Endothelial cell of umbilical vein (primary cell): ENCODE results near the gene RHCG. TPM values are rescaled to one million over a fixed set of nuclear protein-coding genes. Genes with fewer than 3 reads are reported as not detected.

Source experiments
- BruUV-seq: library from RNA; stranded (reverse); fragments of 400-500 nt; replicated peaks from 2 replicates; lab custom pipeline; 2021; lab: Mats Ljungman, UMichigan
- CTCF ChIA-PET: fragments of 300-600, 350-600 bp; sonication (Branson Sonifier 250); formaldehyde crosslinking; loops from one replicate; lab custom pipeline; 2021; ENCODE audit warnings: antibody characterized with exemption, inconsistent platforms; lab: Charles Lee
- POLR2A ChIA-PET: fragments of 300-600, 350-600 bp; sonication (Branson Sonifier 250); formaldehyde crosslinking; loops from one replicate; lab custom pipeline; 2021; ENCODE audit warnings: antibody characterized with exemption, inconsistent platforms; lab: Charles Lee
- DNase-seq: peaks from one replicate; pipeline ENCODE4 v3.0.0-alpha.2; 2011; ENCODE audit warnings: low read depth, low spot score
- FAIRE-seq: peaks from 2 replicates; lab custom pipeline; 2011; peaks lifted over from hg19 to GRCh38; lab: Jason Lieb, UNC
- H2AFZ ChIP-seq: 2 replicates; pipeline ENCODE4 v1.6.0; 2012; ENCODE audit warnings: low read depth, low read length, control low read depth, inconsistent platforms
- H3K27ac ChIP-seq: 2 replicates; pipeline ENCODE4 v1.5.1; 2011; ENCODE audit warnings: low read depth, mild to moderate bottlenecking, control low read depth, low read length, moderate library complexity; ENCODE audit not compliant: insufficient read depth
- H3K27me3 ChIP-seq, 2 experiments: 2 replicates each; pipeline versions ENCODE4 v1.6.0 to v1.6.1; 2011; ENCODE audit warnings: low read length in 2 of 2, mixed read lengths in 1 of 2; ENCODE audit not compliant: control insufficient read depth in 2 of 2, insufficient read depth in 2 of 2
- H3K36me3 ChIP-seq, 2 experiments: 2 replicates in 1 of 2; 3 replicates in 1 of 2; pipeline ENCODE4 v1.5.1; 2011; ENCODE audit warnings: low read length in 2 of 2, mild to moderate bottlenecking in 1 of 2, moderate library complexity in 1 of 2; ENCODE audit not compliant: control insufficient read depth in 2 of 2, insufficient read depth in 2 of 2; ENCODE audit errors: extremely low read depth in 1 of 2
- H3K4me1 ChIP-seq: 3 replicates; pipeline ENCODE4 v1.5.1; 2011; ENCODE audit warnings: mild to moderate bottlenecking, low read length; ENCODE audit not compliant: control insufficient read depth, insufficient read depth; ENCODE audit errors: extremely low read depth
- H3K4me2 ChIP-seq: 2 replicates; pipeline ENCODE4 v1.6.1; 2011; ENCODE audit warnings: low read length, control low read depth, mixed read lengths; ENCODE audit not compliant: insufficient read depth
- H3K4me3 ChIP-seq, 3 experiments: fragments of 200-600 bp in 1 of 3; sonication (generic), shearing (Covaris generic) in 1 of 3; replicated peaks in 1 of 3; 2 replicates each; pipeline ENCODE4 v1.5.1; 2011 to 2016; ENCODE audit warnings: control low read depth in 3 of 3, low read length in 3 of 3, mild to moderate bottlenecking in 2 of 3, inconsistent platforms in 1 of 3, low read depth in 1 of 3, moderate library complexity in 1 of 3; ENCODE audit not compliant: insufficient read depth in 1 of 3
- H3K79me2 ChIP-seq: 2 replicates; pipeline ENCODE4 v1.6.0; 2012; ENCODE audit warnings: low read length, inconsistent platforms; ENCODE audit not compliant: control insufficient read depth, insufficient read depth
- H3K9ac ChIP-seq: replicated peaks from 2 replicates; pipeline ENCODE3; 2011; ENCODE audit warnings: low read length, control low read depth; ENCODE audit not compliant: insufficient read depth; ENCODE audit errors: extremely low read depth
- H3K9me1 ChIP-seq: replicated peaks from 3 replicates; pipeline ENCODE4 v1.6.0; 2011; ENCODE audit warnings: mild to moderate bottlenecking, low read length; ENCODE audit not compliant: control insufficient read depth, insufficient read depth; ENCODE audit errors: extremely low read depth
- H3K9me3 ChIP-seq: replicated peaks from 2 replicates; pipeline ENCODE4 v1.5.1; 2012; ENCODE audit warnings: low read length, inconsistent platforms; ENCODE audit not compliant: control insufficient read depth, insufficient read depth
- H4K20me1 ChIP-seq: replicated peaks from 2 replicates; pipeline ENCODE3; 2011; ENCODE audit warnings: mild to moderate bottlenecking, low read length; ENCODE audit not compliant: control insufficient read depth, insufficient read depth; ENCODE audit errors: extremely low read depth
- CTCF ChIP-seq, 2 donors: IDR thresholded peaks; 1 replicate in 1 of 2; 2 replicates in 1 of 2; pipeline ENCODE4 v1.5.1; 2011; ENCODE audit warnings: low read length in 2 of 2, mild to moderate bottlenecking in 2 of 2, moderate library complexity in 2 of 2, control low read depth in 1 of 2, inconsistent platforms in 1 of 2, low read depth in 1 of 2; ENCODE audit not compliant: insufficient read depth in 1 of 2; ENCODE audit errors: extremely low read depth in 1 of 2
- EZH2 ChIP-seq: IDR thresholded peaks from 2 replicates; pipeline ENCODE4 v1.6.1; 2012; ENCODE audit warnings: borderline replicate concordance, low read depth, mild to moderate bottlenecking, moderate library complexity, low read length, inconsistent platforms; ENCODE audit not compliant: severe bottlenecking
- FOS ChIP-seq: IDR thresholded peaks from 2 replicates; pipeline ENCODE4 v1.6.1; 2011; ENCODE audit warnings: mild to moderate bottlenecking, low read length, moderate library complexity, borderline replicate concordance; ENCODE audit not compliant: insufficient read depth
- GATA2 ChIP-seq: IDR thresholded peaks from 2 replicates; pipeline ENCODE4 v1.7.0; 2011; ENCODE audit warnings: low read depth, mild to moderate bottlenecking, moderate library complexity, mixed read lengths, low read length; ENCODE audit not compliant: insufficient read length, insufficient read depth
- JUN ChIP-seq: IDR thresholded peaks from 2 replicates; pipeline ENCODE4 v1.6.1; 2011; ENCODE audit warnings: borderline replicate concordance, low read depth; ENCODE audit not compliant: insufficient read length, insufficient read depth
- MAX ChIP-seq: IDR thresholded peaks from 2 replicates; pipeline ENCODE4 v1.6.1; 2011; ENCODE audit not compliant: insufficient read depth, insufficient read length
- MYC ChIP-seq: IDR thresholded peaks from one replicate; pipeline ENCODE4 v1.6.1; 2011; ENCODE audit warnings: mild to moderate bottlenecking, low read depth, low read length
- POLR2A ChIP-seq: IDR thresholded peaks from 2 replicates; pipeline ENCODE4 v1.6.1; 2012; ENCODE audit warnings: low read depth, mild to moderate bottlenecking, control low read depth, low read length
- POLR2AphosphoS5 ChIP-seq: IDR thresholded peaks from 2 replicates; pipeline ENCODE4 v1.6.1; 2012; ENCODE audit warnings: low read depth, mild to moderate bottlenecking, control low read depth, low read length, moderate library complexity; ENCODE audit not compliant: insufficient read depth
- dilution Hi-C: fragments of 300-500 bp; cut with MboI; formaldehyde crosslinking; loops from one replicate; pipeline ENCODE4 v1.15.0; 2019; ENCODE audit warnings: low sequenced_read_pairs; ENCODE audit not compliant: extremely low pct_ligation_motif_present
- intact Hi-C: fragments of 100-400 bp; cut with micrococcal nuclease; formaldehyde crosslinking; loops from one replicate; pipeline ENCODE4 v1.10.0; 2022
- polyA plus RNA-seq, 4 experiments: library from polyadenylated mRNA; depleted of rRNA in 3 of 4; stranded (reverse) in 3 of 4; unstranded in 1 of 4; fragments of >200 nt; gene quantifications; 2 replicates each; pipeline versions ENCODE4 v1.2.1 to v1.2.3, GENCODE V29; 2011 to 2012; ENCODE audit warnings: missing spikeins in 1 of 4
- total RNA-seq: library from RNA; stranded (reverse); gene quantifications from 2 replicates; pipeline ENCODE4 v1.2.3, GENCODE V29; 2021

The RHCG gene
- total and polyA plus RNA-seq, 2 donors (not counting 3 experiments of a cell fraction or from before 2014, with no cell fraction given): not detected

- DNase-seq: no peak
- Histone ChIP-seq H3K9me3 (no peaks in the 10 kb centered on the region), H3K79me2 (no peaks in the 10 kb centered on the region), H4K20me1 (no peaks in the 10 kb centered on the region), H3K4me1 (no peaks in the 10 kb centered on the region), H3K9ac (no peak overlapping the region), H3K4me3 (no peak overlapping the region), H3K4me2 (no peak overlapping the region), H3K36me3 (no peaks in the 10 kb centered on the region), H3K27me3 (peaks cover 3 to 5% of the 10 kb centered on the region in 2 experiments), H3K9me1 (no peaks in the 10 kb centered on the region), H2AFZ (no peak overlapping the region), H3K27ac (no peak overlapping the region)
- no TSS peak for BruUV-seq
- TF ChIP-seq EZH2 (no peak), POLR2AphosphoS5 (no peak), FOS (no peak), MAX (no peak), MYC (no peak), JUN (no peak), CTCF (IDR thresholded peaks at IDR 0.05; ENCODE audit: extremely low read depth in 1 of 2, insufficient read depth in 1 of 2, low read depth in 1 of 2, low read length in 2 of 2) (no peak), GATA2 (no peak), POLR2A (no peak)
- POLR2A ChIA-PET: no interaction called here
- dilution Hi-C loops (no loop called here), intact Hi-C loops (no loop called here)
- CTCF ChIA-PET: interaction anchor here (1.7 kb wide), 1 partner anchor 104 kb away, joined by 4 read pairs; no protein-coding TSS in a partner anchor
- peak; percentile 40 for FAIRE-seq
Observed at GRCh38 chr15:89462198-89462912, 34.0 kb downstream of the RHCG start.
